Stimulated activated CD4-positive, alpha-beta T cell treated with anti-CD3 and anti-CD28 coated beads, Interleukin-15, amount 100 ng/mL, for 48 hours (primary cell): ENCODE data around the gene DIPK1A.
"Not testable (repeated sequence)": the region's sequence is repeated elsewhere in the genome, so short reads cannot be mapped to it uniquely, and the experiment has no call there.

Experiments
- DNase-seq, 2 donors: peaks; one replicate each; pipeline ENCODE4 v3.0.0-alpha.2; 2020; ENCODE audit warnings: low read depth in 2 of 2

DIPK1A gene

GRCh38 chr1:92921031-92922023 lies 39.9 kb downstream of the DIPK1A start:
- DNase-seq, result no peak

DNA sequence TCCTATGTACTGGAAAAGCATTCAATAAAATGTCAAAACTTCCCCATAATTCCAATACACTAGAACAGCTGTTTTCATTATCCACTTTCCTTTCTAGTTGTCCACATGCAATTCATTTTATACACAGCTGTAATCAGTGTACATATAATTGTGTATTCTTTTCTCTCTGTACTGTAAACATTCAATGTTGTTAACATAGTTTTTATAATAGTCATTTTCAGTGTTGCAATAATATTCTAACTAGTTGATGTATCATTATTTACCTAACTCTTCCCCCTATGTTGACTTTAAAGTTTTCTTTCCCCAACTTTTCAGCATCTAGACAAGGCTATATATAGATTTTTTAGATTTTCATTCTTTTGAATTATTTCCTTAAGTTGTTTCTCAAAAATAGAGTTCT lies 44.4 kb downstream of the DIPK1A start:
- no peak for DNase-seq

DNA sequence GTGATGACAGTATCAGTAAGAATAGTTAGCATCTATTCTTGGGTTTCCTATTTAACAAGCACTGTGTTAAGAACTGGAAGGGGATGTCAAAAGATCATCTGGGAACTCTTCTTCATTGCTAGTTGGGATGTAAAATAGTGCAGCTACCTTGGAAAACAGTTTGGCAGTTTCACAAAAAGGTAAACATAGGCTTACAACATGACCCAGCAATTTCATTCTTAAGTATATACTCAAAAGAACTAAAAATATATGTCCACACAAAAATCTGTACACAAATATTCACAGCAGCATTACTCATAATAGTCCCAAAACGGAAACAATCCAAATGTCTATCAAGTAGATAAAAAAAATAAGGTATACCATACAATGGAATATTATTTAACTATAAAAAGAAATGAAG lies 45.7 kb downstream of the DIPK1A start:
- DNase-seq, result no peak

- no peak for DNase-seq
Measured at GRCh38 chr1:92913093-92913819, 48.0 kb downstream of the DIPK1A start.

DNA sequence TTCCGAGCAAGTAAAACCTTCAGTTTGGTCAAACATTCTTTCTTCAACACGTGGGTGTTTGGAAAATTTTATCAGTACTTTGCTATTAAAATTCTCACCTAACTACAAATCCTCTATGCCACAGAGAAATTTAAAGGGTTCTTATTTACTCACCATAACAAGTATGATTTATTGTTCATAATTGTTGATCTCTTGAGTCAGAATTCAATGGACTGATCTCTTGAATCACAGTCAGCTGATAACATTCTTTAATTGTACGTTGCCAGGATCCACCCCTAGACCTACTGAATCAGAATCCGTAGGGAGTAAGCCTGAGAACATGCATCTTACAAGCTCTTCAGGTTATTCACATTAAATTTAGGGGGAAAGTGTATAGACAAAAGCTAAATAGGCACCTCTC lies 51.2 kb downstream of the DIPK1A start:
- no peak for DNase-seq

- no peak for DNase-seq
Measured at GRCh38 chr1:92909321-92909720, 51.9 kb downstream of the DIPK1A start.

- DNase-seq, result no peak
Measured at GRCh38 chr1:92907949-92908684, 53.1 kb downstream of the DIPK1A start.

DNA sequence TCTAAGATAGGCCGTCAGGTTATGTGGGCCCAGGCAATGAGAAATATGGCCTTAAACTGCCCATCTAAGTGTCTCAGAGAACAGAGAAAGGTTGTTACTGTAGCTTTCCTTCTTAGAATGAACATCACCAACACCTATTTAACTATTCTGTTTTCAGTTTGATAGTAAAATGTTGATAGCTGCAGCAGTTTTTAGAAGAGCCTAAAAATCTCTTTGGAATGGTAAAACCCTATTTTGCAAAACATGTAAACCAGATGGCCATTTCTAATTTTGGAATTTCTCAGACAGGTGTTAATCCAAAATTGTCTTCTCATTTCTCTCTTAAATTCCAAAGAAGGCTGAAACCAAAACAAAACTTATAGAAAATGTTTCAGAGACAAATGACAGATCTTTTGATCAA lies 57.5 kb downstream of the DIPK1A start:
- DNase-seq, result no peak

DNA sequence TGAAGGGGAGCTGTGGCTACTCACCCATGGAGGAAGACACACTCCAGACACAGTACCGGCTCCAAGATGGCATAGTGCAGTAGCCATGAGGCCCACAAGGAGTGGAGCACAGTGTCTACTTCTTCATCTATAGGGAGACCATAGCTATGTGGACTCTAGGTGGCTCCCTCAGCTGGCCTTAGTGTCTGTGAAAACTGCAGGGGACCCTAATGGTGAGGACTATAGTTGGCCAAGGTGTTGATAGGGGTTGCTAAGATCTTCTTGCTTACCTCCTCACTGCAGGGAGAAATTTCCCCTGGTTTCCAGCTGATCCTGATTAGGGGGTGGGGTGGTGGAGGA lies 58.9 kb downstream of the DIPK1A start:
- no peak for DNase-seq

GRCh38 chr1:92901699-92902405 lies 59.4 kb downstream of the DIPK1A start:
- no peak for DNase-seq

DNA sequence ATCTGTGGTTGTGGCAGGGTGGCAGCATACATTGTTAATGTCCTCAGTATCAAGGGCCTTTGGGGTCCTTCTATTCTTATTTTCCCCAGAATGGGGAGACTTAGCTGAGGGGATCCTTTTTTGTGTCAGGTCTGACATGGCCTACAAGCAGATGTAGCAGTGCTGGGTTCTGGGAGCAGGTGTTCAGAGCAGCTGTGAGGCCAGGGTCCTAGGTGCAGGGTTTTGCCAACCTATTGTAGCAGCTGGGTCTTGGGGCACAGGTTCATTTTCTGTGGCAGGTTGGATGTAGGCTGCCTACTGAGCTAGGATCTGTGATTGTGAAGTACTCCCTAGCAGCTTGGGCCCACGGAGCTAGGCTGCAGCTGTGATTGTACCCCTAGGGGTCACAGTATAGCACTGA lies 60.1 kb downstream of the DIPK1A start:
- no peak for DNase-seq

- DNase-seq, result no peak
Measured at GRCh38 chr1:92900539-92900938, 60.7 kb downstream of the DIPK1A start.

- no peak for DNase-seq
Measured at GRCh38 chr1:92899780-92900179, 61.5 kb downstream of the DIPK1A start.

DNA sequence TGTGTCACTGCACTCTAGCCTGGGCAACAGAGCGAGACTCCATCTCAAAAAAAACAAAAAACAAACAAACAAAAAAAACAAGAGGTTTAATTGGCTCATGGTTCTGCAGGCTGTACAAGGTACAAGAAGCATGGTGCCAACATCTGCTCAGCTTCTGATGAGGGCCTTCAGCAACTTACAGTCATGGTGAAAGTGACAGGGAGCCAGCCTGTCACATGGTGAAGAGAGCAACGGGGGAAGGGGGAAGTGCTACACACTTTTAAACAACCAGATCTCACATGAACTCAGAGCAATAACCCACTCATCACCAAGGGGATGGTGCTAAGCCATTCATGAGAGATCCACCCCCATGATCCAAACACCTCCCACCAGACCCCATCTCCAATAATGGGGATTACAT lies 63.2 kb downstream of the DIPK1A start:
- not testable (repeated sequence) for DNase-seq

DNA sequence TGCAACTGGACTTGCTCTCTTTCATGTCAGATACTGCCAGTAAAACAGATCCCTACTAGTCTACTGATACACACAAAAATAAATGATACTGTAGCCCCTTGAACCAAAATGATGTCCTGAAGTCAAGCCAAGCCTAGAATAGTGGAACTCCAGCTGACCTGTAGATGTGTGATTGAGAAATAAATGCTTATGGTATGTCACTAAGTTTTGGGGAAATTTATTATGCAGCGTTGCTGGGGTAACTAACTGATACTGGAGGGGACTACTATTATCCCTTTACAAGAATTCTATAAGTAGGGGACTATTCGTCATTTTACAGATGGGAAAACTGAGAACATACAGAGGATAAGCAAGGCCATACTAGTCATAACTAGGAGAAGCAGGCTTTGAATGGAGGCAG lies 73.8 kb downstream of the DIPK1A start:
- DNase-seq, result no peak

DNA sequence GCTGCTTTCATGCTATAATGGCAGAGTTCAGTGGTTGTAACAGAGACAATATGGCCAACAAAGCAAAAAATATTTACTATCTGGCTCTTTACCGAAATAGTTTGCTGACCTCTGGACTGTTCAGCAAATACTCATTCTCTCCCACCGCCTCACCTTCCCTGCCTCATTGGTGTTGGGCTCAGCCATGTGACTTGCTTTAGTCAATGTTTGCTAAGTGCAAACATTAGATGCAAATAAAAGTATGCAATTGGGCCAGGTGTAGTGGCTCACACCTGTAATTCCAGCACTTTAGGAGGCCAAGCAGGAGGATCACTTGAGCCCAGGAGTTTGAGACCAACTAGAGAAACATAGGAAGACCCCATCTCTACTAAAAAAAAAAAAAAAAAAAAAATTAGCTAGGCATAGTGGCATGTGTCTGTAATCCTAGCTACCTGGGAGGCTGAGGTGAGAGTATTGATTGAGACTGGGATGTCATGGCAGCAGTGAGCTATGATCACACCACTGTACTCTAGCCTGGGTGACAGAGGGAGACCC lies 74.3 kb downstream of the DIPK1A start:
- DNase-seq, result no peak

DNA sequence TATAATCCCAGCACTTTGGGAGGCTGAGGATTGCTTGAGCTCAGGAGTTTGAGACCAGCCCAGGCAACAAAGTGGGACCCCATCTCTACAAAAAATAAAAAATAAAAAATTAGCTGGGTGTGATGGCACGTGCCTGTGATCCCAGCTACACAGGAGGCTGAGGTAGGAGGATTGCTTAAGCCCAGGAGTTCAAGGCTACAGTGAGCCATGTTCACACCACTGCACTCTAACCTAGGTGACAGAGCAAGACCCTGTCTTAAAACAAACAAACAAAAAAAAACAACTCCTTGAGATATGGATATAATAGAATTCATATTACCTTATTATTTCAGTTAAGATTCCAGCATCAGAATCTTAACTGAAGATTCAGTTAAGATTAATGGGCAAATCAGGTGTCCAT lies 77.1 kb downstream of the DIPK1A start:
- no peak for DNase-seq

GRCh38 chr1:92883297-92883696 lies 78.0 kb downstream of the DIPK1A start:
- no peak for DNase-seq

- peak in 1 of 2 donors; percentile 4 for DNase-seq
Measured at GRCh38 chr1:92882819-92883218, 78.4 kb downstream of the DIPK1A start.

GRCh38 chr1:92881391-92881790 lies 79.9 kb downstream of the DIPK1A start:
- no peak for DNase-seq

DNA sequence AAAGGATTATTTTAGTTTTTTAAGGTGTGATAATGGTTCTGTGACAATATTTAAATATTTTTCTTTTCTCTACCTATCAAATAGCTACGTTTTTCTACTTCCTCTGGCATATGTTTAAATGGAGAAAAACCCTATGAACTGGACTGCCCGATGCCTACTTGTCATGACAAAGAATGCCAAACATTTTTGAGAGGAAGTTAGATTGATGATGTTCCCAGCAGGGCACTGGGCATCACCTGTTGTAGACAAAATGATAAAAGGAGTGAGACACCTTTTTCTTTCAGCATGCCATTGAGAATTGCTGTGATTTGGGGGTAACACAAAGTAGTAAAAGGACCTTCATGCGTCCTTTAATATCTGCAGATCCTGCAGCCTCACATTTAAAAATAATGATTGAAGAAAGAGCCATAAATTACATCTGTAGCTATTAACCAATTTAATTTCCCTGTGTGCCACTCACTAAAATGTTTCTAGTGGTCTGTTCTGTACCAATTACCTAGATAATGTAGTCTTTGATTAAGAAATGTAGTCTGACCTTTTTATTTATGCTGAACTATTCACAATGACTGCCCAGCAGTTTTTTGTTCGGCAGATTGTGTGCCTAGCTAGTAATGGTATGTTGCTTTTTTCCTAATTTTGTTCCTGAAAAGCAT lies 81.8 kb downstream of the DIPK1A start:
- no peak for DNase-seq
